NCI-H345 treated with DMSO at 0.1 percent for 48 hours (cell line): Measurements from ENCODE around the gene AGRP.

Experiments used
- DNase-seq: peaks from one replicate; lab custom pipeline; 2025; ENCODE audit not compliant: unreplicated experiment; lab: John Stamatoyannopoulos, UW

Gene AGRP

DNA sequence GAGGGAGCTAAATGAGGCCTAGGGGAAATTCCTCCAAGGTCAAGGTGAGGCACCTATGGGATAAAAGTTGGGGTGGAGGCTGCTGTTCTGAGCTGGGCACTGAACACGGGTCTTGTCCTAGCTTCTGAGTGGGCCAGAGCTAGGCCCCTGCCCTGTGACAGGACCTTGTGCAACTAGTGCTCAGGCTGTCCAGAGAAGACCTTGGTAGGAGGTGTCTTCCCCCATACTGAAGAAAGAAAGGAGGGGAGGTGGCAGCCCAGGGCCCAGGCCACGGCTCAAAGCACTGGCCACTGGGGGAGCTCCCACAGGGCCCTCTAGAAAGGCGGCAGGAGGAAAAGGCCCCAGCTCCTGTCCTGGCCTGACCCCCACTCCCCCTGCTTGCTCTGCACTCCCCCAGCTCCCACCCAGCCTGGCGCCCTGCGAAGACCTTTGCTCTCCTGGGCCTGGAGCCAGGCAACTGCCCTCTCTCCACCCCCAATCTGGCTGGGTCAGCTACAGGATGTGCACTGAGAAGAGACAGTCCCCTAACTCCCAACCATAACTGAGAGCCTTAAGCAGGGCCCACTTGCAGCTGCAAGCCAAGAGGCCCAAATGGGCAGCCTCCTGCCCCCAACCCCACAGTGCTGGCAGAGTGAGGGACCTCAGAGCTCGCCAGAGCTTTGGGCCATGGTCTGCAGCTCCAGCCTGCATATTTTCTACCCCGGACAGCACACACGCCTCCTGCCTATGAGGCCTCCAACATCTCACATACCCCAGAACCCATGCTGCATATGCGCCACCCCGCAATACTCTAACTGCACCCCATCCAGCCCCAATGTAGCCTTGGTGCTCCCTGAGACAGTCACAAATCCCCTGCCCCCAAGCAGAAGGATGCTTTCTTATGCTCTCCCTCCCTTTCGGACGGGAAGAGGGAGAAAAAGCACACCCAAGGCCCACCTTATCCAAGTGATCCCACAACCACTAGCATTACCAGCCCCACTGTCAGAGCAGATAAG lies 37.1 kb downstream of the AGRP start:
- DNase-seq, result no peak

GRCh38 chr16:67445441-67445912 lies 37.9 kb downstream of the AGRP start:
- no peak for DNase-seq

- no peak for DNase-seq
Observed at GRCh38 chr16:67445126-67445426, 38.3 kb downstream of the AGRP start.

- no peak for DNase-seq
Observed at GRCh38 chr16:67444259-67445125, 38.9 kb downstream of the AGRP start.

GRCh38 chr16:67443265-67443664 lies 40.1 kb downstream of the AGRP start:
- no peak for DNase-seq

- no peak for DNase-seq
Observed at GRCh38 chr16:67442581-67443255, 40.6 kb downstream of the AGRP start.

- no peak for DNase-seq
Observed at GRCh38 chr16:67441907-67442306, 41.4 kb downstream of the AGRP start.

- DNase-seq, result no peak
Observed at GRCh38 chr16:67441271-67441753, 42.0 kb downstream of the AGRP start.

DNA sequence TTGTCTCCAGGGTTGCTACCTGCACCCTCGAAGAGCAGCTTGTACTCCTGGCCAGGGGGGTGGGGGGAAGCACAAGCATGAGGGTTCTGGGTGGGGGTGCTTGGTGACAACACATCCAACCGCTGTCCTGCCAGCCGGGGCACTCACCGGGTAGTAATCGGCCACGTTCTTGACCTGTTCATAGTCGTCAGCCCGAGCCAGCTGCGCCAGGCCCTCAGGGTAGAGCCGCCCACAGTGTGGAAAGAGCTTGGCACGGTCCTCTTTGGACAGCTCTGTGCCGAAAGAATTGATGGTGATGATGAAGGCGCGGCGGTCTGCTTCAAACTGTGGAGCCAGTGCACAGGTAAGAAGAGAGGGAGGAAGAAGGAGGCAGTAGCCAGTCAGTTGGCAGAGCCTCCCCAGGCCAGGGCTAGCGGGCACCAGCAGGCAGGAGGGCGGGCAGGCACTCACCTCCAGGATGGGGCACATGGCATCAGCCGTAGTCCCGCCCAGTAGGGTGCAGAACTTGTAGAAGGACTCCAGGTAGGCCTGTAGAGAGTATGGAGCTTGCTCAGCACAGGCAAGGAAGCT lies 44.4 kb downstream of the AGRP start:
- DNase-seq, result no peak

DNA sequence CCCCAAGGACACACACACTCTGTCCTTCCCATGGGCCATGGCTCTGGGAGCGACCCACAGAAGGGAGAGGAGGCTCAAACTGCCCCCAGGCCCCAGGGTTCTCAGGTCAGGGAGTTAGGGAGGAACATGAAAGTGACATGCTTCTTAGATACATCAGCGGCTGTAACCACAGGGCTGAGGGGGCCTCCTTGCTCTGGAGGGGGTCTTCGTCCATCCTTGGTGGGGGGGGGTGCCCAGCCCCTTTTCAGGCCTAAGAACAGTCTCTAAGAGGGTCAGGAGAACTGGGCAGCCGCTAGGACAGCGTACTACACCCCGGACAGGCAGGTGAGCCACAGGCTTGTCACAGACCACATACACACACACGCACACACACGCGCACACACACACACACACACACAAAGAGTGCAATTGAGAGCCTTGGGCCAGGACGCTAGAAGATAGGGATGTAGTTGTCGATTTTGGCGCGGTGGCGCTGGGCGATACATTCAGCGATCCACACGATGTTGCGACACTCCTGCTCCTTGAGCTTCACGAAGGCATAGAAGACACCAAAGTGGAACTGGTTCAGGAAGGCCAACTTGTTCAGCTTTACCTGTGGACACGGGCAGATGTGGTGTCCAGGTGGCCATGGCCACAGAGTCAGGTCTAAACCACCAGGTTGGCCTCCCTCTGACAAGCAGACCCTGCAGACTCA lies 45.1 kb downstream of the AGRP start:
- no peak for DNase-seq

GRCh38 chr16:67437513-67437912 lies 45.8 kb downstream of the AGRP start:
- no peak for DNase-seq

DNA sequence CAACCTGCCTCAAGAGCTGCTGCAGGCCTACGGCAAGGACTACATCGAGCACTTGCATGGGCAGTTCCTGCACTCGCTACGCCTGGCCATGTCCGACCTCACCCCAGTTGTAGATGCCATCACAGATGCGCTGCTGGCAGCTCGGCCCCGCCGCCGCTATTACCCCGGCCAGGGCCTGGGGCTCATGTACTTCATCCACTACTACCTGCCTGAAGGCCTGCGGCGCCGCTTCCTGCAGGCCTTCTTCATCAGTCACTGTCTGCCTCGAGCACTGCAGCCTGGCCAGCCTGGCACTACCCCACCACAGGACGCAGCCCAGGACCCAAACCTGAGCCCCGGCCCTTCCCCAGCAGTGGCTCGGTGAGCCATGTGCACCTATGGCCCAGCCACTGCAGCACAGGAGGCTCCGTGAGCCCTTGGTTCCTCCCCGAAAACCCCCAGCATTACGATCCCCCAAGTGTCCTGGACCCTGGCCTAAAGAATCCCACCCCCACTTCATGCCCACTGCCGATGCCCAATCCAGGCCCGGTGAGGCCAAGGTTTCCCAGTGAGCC lies 46.6 kb downstream of the AGRP start:
- DNase-seq, result no peak

DNA sequence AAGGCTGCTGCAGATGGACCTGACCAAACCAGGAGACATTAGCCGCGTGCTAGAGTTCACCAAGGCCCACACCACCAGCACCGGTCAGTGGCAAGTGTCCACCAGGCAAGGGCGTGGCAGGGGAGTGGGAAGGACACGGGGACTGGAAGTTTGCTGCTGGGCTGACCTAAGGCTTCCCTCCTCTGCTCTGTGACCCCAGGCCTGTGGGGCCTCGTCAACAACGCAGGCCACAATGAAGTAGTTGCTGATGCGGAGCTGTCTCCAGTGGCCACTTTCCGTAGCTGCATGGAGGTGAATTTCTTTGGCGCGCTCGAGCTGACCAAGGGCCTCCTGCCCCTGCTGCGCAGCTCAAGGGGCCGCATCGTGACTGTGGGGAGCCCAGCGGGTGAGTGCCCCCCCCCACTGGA lies 47.6 kb downstream of the AGRP start:
- no peak for DNase-seq

DNA sequence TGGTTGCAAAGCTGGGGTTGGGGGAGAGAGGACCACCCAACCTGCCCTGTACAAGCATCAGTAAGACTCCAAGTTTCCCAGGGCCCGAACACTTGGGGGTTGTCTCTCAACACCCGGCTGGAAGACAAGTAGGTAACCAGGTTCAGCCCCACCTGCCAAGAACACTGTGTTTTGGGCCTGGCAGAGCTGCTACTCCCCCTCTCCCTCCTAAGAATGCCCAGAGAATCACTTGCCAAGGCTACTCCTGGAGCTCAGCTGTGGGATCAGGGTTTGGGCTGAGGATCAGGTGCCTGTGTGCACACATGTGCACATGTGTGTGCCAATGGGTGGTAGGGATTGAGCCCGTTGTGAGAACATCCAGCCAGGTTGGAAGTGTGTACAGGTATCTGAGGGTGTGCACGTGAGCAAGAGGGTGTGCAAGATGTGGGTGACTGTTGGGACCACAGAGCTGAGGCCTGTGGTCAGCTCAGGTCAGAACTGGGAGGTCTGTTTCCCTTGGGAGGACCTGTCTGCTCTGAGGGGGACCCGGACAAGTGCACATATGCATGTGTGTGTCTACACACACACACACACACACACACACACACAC lies 50.1 kb downstream of the AGRP start:
- no peak for DNase-seq
